B cell (primary cell): ENCODE data around the gene GPR35. TPM values are rescaled to one million over a fixed set of nuclear protein-coding genes. Genes with fewer than 3 reads are reported as not detected.

Experiments used
- ATAC-seq: fragments of 200-7000 bp; cut with Tn5 transposase; one replicate; pipeline ENCODE4 v1.10.0; 2021; ENCODE audit warnings: low read depth, mild to moderate bottlenecking, moderate number of reproducible peaks, moderate library complexity
- CTCF ChIA-PET: fragments of 350-600 bp; sonication (Branson Sonifier 250); formaldehyde crosslinking; loops from one replicate; lab custom pipeline; 2021; ENCODE audit warnings: antibody characterized with exemption, inconsistent platforms; lab: Charles Lee
- POLR2A ChIA-PET: fragments of 350-600 bp; sonication (Branson Sonifier 250); formaldehyde crosslinking; loops from one replicate; lab custom pipeline; 2021; ENCODE audit warnings: antibody characterized with exemption; lab: Charles Lee
- DNase-seq: peaks from one replicate; pipeline ENCODE4 v3.0.0; 2013
- H2AFZ ChIP-seq: 2 replicates; pipeline ENCODE4 v1.6.1; 2012; ENCODE audit warnings: mild to moderate bottlenecking, low read depth, low read length; ENCODE audit not compliant: insufficient read depth, poor library complexity, severe bottlenecking
- H3K27ac ChIP-seq, 2 donors: 1 replicate in 1 of 2; 2 replicates in 1 of 2; pipeline ENCODE4 v1.5.1; 2012 to 2013; ENCODE audit warnings: low read length in 2 of 2, mild to moderate bottlenecking in 2 of 2, moderate library complexity in 1 of 2
- H3K27me3 ChIP-seq, 4 experiments: fragments of 200-600 bp in 1 of 4; sonication (generic) in 1 of 4; replicated peaks in 1 of 4; 1 replicate in 2 of 4; 2 replicates in 2 of 4; pipeline versions ENCODE4 v1.6.1 to v1.7.0; 2013 to 2016; ENCODE audit warnings: low read length in 3 of 4, mild to moderate bottlenecking in 2 of 4, mixed read lengths in 1 of 4, moderate library complexity in 1 of 4; ENCODE audit not compliant: insufficient read depth in 4 of 4, control insufficient read depth in 3 of 4; ENCODE audit errors: control extremely low read depth in 1 of 4
- H3K36me3 ChIP-seq, 2 experiments: replicated peaks in 1 of 2; 1 replicate in 1 of 2; 2 replicates in 1 of 2; pipeline versions ENCODE4 v1.6.1 to v1.7.1; 2013; ENCODE audit warnings: low read length in 1 of 2; ENCODE audit not compliant: insufficient read depth in 2 of 2, control insufficient read depth in 1 of 2; ENCODE audit errors: control extremely low read depth in 1 of 2, extremely low read depth in 1 of 2
- H3K4me1 ChIP-seq, 2 donors: fragments of 200-600 bp in 1 of 2; sonication (generic) in 1 of 2; 1 replicate in 1 of 2; 2 replicates in 1 of 2; pipeline versions ENCODE4 v1.5.1 to v1.6.1; 2013 to 2017; ENCODE audit warnings: low read length in 2 of 2; ENCODE audit not compliant: control insufficient read depth in 2 of 2, insufficient read depth in 2 of 2
- H3K4me2 ChIP-seq: replicated peaks from 2 replicates; pipeline ENCODE3; 2012; ENCODE audit warnings: mild to moderate bottlenecking, low read depth, low read length; ENCODE audit not compliant: poor library complexity, severe bottlenecking
- H3K4me3 ChIP-seq, 5 experiments: fragments of 200-600 bp in 1 of 5; sonication (generic) in 1 of 5; 1 replicate in 3 of 5; 2 replicates in 2 of 5; pipeline versions ENCODE4 v1.5.1 to v1.7.0; 2011 to 2016; ENCODE audit warnings: low read length in 4 of 5, mild to moderate bottlenecking in 4 of 5, low read depth in 2 of 5, control low read depth in 1 of 5, moderate library complexity in 1 of 5; ENCODE audit not compliant: insufficient read depth in 1 of 5; ENCODE audit errors: control extremely low read depth in 1 of 5, extremely low read depth in 1 of 5
- H3K79me2 ChIP-seq: fragments of 200-600 bp; sonication (generic); one replicate; pipeline ENCODE4 v1.6.0; 2016; ENCODE audit warnings: low read length; ENCODE audit not compliant: control insufficient read depth, insufficient read depth
- H3K9ac ChIP-seq: fragments of 200-600 bp; sonication (generic); 2 replicates; pipeline ENCODE4 v1.6.1; 2017; ENCODE audit warnings: mild to moderate bottlenecking, low read length, moderate library complexity
- H3K9me3 ChIP-seq, 3 donors: one replicate each; pipeline versions ENCODE4 v1.6.1 to v1.7.1; 2013; ENCODE audit warnings: low read length in 2 of 3; ENCODE audit not compliant: control insufficient read depth in 2 of 3, insufficient read depth in 1 of 3; ENCODE audit errors: control extremely low read depth in 1 of 3
- H4K20me1 ChIP-seq: 2 replicates; pipeline ENCODE4 v1.6.0; 2012; ENCODE audit warnings: mild to moderate bottlenecking, low read length; ENCODE audit not compliant: insufficient read depth, control insufficient read depth, poor library complexity, severe bottlenecking
- H3K27ac Mint-ChIP-seq: one replicate; pipeline ENCODE4 v1.8.0; 2021; ENCODE audit warnings: mixed read lengths
- H3K27me3 Mint-ChIP-seq: one replicate; pipeline ENCODE4 v1.8.0; 2021; ENCODE audit warnings: mixed read lengths
- H3K4me1 Mint-ChIP-seq: one replicate; pipeline ENCODE4 v1.8.0; 2021; ENCODE audit warnings: mixed read lengths
- H3K4me3 Mint-ChIP-seq: one replicate; pipeline ENCODE4 v1.8.0; 2021; ENCODE audit warnings: mixed read lengths
- H3K9me3 Mint-ChIP-seq: one replicate; pipeline ENCODE4 v1.8.0; 2022; ENCODE audit warnings: mixed read lengths; ENCODE audit not compliant: insufficient read depth
- EZH2 ChIP-seq: IDR thresholded peaks from 2 replicates; pipeline ENCODE4 v1.6.1; 2012; ENCODE audit warnings: borderline replicate concordance, low read depth, mild to moderate bottlenecking, moderate library complexity, low read length; ENCODE audit not compliant: insufficient read depth, poor library complexity, severe bottlenecking
- WGBS: methylation state at CpG from one replicate; pipeline ENCODE4 v1.1.5; 2013; ENCODE audit warnings: missing lambda C conversion rate; ENCODE audit not compliant: insufficient coverage; 5-methylcytosine and 5-hydroxymethylcytosine counted together
- intact Hi-C: fragments of 100-400 bp; cut with micrococcal nuclease; formaldehyde crosslinking; loops from one replicate; pipeline ENCODE4 v1.10.0; 2022
- polyA plus RNA-seq: library from polyadenylated mRNA; depleted of rRNA; stranded (reverse); fragments of >200 nt; gene quantifications from 2 replicates; pipeline ENCODE4 v1.2.3, GENCODE V29; 2012
- total RNA-seq, 2 donors: library from RNA; stranded (reverse); fragments of 120-200 nt in 1 of 2; gene quantifications; 1 replicate in 1 of 2; 2 replicates in 1 of 2; pipeline versions ENCODE4 v1.2.3 to v1.2.4, GENCODE V29; 2013 to 2022
- TF ChIP-seq, protein P1 (sequence below): fragments of 200-600 bp; IDR thresholded peaks from one replicate; pipeline ENCODE4 v1.8.0; 2022; ENCODE audit warnings: antibody characterized with exemption, mild to moderate bottlenecking

GPR35 gene
- total and polyA plus RNA-seq, 2 donors (not counting 1 experiment from before 2014, with no cell fraction given), result 1.8 to 9.6 TPM

DNA sequence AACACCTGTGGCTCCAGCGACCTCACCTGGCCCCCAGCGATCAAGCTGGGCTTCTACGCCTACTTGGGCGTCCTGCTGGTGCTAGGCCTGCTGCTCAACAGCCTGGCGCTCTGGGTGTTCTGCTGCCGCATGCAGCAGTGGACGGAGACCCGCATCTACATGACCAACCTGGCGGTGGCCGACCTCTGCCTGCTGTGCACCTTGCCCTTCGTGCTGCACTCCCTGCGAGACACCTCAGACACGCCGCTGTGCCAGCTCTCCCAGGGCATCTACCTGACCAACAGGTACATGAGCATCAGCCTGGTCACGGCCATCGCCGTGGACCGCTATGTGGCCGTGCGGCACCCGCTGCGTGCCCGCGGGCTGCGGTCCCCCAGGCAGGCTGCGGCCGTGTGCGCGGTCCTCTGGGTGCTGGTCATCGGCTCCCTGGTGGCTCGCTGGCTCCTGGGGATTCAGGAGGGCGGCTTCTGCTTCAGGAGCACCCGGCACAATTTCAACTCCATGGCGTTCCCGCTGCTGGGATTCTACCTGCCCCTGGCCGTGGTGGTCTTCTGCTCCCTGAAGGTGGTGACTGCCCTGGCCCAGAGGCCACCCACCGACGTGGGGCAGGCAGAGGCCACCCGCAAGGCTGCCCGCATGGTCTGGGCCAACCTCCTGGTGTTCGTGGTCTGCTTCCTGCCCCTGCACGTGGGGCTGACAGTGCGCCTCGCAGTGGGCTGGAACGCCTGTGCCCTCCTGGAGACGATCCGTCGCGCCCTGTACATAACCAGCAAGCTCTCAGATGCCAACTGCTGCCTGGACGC lies 4.9 kb downstream of the GPR35 start:
- H3K4me1 Mint-ChIP-seq, result peaks cover 2% of the 10 kb centered on the region
- Histone ChIP-seq H3K9me3 (peaks cover 0 to 30% (median 17%) of the 10 kb centered on the region in 3 donors), H3K4me1 (peaks cover 5 to 6% of the 10 kb centered on the region in 2 donors), H3K4me2 (no peak overlapping the region), H4K20me1 (no peaks in the 10 kb centered on the region), H3K9ac (no peak overlapping the region), H3K27ac (no peak overlapping the region), H3K4me3 (no peak overlapping the region), H3K36me3 (no peaks in the 10 kb centered on the region), H3K27me3 (peaks cover 0 to 3% (median 0%) of the 10 kb centered on the region in 4 experiments), H3K79me2 (no peaks in the 10 kb centered on the region), H2AFZ (no peak overlapping the region)
- peaks cover 4% of the 10 kb centered on the region for H3K9me3 Mint-ChIP-seq
- ChIA-PET POLR2A (no interaction called here), CTCF (no interaction called here)
- no peak overlapping the region for H3K27ac Mint-ChIP-seq
- intact Hi-C loops, result no loop called here
- DNase-seq (no peak), ATAC-seq (no peak)
- H3K4me3 Mint-ChIP-seq, result no peak overlapping the region
- H3K27me3 Mint-ChIP-seq, result peaks cover 2% of the 10 kb centered on the region
- 96% methylated on average over 50 of the region's 50 CpGs for WGBS
- TF ChIP-seq, protein P1, sequence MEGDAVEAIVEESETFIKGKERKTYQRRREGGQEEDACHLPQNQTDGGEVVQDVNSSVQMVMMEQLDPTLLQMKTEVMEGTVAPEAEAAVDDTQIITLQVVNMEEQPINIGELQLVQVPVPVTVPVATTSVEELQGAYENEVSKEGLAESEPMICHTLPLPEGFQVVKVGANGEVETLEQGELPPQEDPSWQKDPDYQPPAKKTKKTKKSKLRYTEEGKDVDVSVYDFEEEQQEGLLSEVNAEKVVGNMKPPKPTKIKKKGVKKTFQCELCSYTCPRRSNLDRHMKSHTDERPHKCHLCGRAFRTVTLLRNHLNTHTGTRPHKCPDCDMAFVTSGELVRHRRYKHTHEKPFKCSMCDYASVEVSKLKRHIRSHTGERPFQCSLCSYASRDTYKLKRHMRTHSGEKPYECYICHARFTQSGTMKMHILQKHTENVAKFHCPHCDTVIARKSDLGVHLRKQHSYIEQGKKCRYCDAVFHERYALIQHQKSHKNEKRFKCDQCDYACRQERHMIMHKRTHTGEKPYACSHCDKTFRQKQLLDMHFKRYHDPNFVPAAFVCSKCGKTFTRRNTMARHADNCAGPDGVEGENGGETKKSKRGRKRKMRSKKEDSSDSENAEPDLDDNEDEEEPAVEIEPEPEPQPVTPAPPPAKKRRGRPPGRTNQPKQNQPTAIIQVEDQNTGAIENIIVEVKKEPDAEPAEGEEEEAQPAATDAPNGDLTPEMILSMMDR, result no peak
- no peak for TF ChIP-seq EZH2

DNA sequence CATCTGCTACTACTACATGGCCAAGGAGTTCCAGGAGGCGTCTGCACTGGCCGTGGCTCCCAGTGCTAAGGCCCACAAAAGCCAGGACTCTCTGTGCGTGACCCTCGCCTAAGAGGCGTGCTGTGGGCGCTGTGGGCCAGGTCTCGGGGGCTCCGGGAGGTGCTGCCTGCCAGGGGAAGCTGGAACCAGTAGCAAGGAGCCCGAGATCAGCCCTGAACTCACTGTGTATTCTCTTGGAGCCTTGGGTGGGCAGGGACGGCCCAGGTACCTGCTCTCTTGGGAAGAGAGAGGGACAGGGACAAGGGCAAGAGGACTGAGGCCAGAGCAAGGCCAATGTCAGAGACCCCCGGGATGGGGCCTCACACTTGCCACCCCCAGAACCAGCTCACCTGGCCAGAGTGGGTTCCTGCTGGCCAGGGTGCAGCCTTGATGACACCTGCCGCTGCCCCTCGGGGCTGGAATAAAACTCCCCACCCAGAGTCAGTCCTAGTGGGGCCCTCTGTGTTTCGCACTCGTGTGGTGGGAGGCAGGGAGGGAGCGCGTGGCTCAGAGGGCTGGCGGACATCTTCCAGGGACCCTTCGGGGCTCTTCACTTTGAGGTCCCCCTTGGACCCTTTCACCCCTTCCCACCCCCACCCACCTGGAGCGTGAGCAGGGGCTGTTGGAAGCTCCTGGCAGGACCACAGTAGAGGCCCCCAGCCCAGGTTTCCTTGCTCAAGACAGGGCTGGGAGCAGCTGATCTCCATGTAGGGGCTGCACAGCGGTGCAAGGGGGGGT lies 5.7 kb downstream of the GPR35 start:
- no peak overlapping the region for H3K27ac Mint-ChIP-seq
- intact Hi-C loops, result no loop called here
- Histone ChIP-seq H3K27me3 (no peaks in the 10 kb centered on the region), H3K4me3 (no peak overlapping the region), H3K79me2 (no peaks in the 10 kb centered on the region), H3K36me3 (no peaks in the 10 kb centered on the region), H3K4me1 (no peaks in the 10 kb centered on the region), H3K9me3 (peaks cover 0 to 37% (median 17%) of the 10 kb centered on the region in 3 donors), H3K4me2 (no peak overlapping the region), H3K9ac (no peak overlapping the region), H2AFZ (no peak overlapping the region), H3K27ac (no peak overlapping the region), H4K20me1 (no peaks in the 10 kb centered on the region)
- H3K4me1 Mint-ChIP-seq, result no peaks in the 10 kb centered on the region
- TF ChIP-seq EZH2, result no peak
- TF ChIP-seq, protein P1, result no peak
- no peak overlapping the region for H3K4me3 Mint-ChIP-seq
- H3K9me3 Mint-ChIP-seq, result peaks cover 4% of the 10 kb centered on the region
- WGBS, result 96% methylated on average over 14 of the region's 21 CpGs
- CTCF ChIA-PET, result no interaction called here
- ATAC-seq, result no peak
- no peak for DNase-seq
- POLR2A ChIA-PET, result no interaction called here
- H3K27me3 Mint-ChIP-seq, result no peaks in the 10 kb centered on the region
